HG03558 (cell line): Measurements from ENCODE around the gene SLC6A9.

Experiments used
- ATAC-seq: cut with Tn5 transposase; IDR thresholded peaks from one replicate; pipeline ENCODE4 v1.9.1; 2021; ENCODE audit warnings: moderate number of reproducible peaks; ENCODE audit not compliant: unreplicated experiment; ENCODE audit errors: extremely low read depth

SLC6A9 gene

DNA sequence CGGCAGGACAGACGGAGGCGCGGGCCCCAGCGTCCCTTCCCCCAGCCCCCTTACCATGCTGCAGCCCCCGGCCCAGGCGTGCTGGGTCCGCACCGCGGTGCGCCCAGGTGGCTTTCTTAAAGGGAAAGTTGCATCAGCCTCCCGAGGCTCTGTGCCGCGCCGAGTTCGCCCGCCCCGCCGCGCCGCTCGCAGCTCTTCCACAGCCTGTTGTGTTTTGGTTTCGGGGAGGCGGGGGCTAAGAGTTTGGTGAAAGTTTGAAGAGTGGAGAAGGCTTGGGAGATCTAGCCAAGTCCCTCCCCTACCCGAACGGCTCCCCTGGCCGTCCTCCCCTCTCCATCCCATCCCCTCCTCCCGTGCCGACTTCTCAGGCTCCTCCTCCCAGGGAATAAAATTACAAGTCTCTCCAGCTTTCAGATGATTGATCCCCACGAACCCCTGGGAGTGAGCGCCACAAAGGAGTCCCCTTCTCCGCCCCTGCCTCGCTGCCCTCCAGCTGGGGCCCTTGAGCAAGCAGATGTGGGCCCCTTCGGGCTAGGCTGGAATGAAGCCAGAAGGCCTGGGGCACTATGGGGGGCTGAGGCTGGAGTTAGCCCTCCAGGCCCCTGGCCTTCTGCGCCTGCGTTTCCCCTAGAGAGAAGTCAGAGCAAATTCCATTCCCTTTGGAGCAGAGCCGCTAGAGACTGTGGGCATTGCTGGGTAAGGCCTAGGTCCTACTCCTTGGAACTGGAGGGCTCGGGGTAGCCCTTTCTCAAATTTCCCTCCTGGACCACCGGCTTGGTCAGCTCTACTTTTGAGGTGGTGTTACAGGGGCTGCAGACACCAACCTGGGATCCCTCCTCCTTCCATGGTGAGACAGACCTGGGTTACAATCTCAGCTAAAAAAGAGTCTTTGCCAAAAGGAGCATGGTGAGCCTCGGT is at the start of gene SLC6A9:
Gene SLC6A9 (minus strand): TSS at position 211 of the 918 bp plus-strand sequence. CDS start 7,185 bp downstream, outside the sequence.
- ATAC-seq = no peak

DNA sequence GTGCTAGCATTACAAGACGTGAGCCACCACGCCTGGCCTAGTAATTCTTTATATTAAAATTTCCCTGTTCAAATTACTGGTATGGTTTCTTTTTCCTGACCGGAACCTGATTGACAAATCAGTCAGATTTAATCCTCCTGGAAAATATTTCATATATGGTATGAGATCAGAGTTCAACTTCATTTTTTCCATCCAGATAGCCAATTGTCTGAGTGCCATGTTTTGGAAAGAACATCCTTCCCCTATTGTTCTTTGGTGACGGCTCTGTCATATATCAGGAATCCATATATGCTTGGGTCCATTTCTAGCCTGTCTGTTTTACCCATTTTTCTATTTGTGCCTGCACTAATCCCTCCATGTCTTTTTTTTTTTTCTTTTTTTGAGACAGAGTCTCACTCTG is 48.3 kb upstream of the SLC6A9 start:
- ATAC-seq = no peak

DNA sequence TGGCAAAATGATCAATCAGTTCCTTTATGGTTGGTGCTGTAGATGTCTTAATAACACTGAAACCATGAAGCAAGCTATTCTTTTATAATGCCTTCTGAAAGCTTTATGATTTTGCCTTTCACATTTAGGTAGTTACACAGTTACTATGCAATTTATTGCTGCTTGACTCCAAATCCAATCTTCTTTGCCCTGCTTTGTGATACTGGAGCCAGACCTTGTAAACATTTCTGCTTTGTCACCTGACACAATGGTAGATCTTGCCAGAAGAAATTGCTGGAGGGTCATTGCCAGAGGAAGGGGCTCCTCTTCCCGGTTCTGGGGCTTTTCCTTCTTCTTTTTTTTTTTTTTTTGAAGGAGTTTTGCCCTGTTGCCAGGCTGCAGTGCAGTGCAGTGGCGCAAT is 46.8 kb upstream of the SLC6A9 start:
- ATAC-seq = no peak

DNA sequence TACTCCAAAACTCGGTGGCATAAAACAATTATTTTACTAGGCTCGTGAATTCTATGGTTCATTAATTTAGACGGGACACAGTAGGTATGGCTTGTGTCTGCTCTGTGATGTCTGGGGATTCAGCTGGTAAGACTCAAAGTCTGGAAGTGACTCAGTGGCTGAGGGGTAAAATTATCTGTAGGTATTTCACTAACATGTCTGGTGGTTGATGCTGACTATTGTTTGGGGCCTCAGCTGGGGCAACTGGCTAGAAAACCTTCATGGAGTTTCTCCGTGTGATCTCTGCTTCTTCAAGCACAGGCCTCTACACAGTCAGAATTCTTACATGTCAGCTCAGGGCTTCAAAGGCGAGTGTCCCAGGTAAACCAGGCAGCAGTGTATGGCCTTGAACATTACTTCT is 46.2 kb upstream of the SLC6A9 start:
- ATAC-seq = no peak

DNA sequence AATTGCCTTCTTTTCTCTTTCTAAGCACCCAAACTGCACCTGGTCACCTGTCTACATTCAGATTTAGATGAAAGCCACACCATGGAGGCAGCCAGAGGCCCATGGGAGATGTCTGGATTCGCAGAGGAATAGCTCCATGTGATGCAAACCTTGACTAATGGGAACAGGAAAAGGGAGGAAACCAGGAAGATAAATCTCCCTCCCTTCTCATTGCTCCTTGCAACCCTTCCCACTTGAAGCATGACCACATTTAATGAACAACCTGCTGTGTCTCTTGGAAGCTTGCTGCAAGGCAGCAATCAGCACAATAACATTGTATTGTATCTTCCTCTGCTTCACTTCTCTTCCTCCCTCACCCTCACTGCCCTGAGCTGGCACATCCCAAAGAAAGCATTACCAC is 44.8 kb upstream of the SLC6A9 start:
- no peak for ATAC-seq

DNA sequence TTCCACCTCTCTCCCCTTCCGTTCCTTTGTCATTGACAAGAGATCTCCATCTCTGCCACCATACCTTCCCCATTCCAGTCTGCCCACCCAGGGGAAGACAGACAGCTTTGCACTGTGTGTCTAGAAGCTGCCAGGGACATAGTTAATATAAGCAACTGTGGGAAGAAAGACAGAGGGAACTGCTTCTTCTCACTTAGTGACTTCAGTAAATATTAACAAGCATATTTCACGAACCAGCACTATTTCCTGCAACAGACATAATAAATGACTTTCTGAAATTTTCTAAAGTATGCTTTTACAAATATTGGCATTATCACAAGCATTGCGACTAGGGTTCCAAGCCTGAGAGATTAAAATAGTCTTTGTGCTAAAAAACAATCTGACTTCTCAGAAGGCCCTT is 43.2 kb upstream of the SLC6A9 start:
- no peak for ATAC-seq

DNA sequence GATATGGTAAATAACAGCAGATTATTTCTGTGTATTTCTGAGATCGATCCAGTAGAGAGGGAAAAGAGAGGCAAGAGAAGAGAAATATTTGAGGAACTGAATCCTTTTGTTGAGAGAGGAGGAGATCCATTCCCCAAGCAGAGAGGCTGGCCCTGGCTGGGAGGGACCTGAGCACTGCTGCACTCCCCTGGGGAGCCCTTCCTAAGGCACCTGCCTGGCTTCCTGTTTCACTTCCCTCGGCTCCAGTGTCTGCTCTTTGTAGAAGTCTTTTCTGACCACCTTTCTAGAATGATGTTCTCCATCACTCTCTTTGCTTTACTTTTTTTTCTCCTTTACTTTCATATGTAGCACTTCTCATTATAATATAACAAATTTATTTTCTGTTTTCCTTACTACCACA is 42.3 kb upstream of the SLC6A9 start:
- no peak for ATAC-seq

DNA sequence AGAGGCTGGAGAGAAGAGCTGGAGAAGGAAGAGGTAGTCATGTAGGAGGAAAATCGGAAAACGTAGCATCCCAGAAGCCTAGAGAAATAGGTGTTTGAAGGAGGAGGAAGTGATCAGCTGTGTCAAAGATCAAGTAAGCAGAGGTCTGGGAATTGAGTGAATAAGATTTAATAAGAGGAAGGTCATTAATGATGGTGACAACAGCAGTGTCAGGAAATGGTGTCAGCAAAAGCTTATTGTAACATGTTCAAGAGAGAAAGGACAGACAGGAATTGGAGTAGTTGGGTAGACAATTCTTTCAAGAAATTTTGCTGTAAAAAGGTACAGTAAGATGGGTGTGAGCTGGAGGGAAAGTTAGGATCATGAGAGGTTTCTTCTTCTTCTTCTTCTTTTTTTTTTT is 41.6 kb upstream of the SLC6A9 start:
- ATAC-seq = no peak

DNA sequence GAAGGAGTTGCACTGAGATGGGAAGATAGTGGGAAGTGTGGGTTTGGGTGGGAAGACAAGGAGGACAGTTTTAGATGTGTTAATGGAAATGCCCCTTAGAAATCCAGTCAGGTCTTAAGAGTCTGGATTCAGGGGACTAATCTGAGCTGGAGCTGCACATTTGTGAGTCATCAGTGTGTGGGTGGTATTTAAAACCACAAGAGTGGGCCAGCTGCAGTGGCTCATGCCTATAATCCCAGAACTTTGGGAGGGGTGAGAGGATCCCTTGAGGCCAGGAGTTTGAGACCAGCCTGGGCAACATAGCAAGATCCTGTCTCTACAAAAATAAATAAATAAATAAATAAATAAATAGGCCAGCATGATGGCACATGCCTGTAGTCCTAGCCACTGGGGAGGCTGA is 40.9 kb upstream of the SLC6A9 start:
- ATAC-seq = no peak

DNA sequence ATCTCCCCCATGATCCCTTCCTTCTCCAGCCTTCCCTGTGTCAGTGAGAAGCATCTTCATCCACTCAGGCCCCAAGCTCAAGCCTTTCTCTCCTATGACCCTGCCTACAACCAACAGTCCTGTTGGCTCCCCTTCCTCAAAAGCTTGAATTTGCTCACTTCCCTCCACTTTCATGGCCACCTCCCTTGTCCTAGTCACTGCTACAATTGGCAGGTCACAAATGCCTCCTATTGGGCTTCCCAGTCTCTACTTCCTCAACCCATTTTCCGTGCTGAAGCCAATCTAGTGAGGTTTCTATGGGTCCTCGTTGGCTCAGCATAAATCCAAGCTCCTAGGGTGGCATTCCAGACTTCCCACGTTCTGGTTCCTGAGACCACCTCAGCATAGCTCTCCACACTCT is 40.2 kb upstream of the SLC6A9 start:
- ATAC-seq = no peak

DNA sequence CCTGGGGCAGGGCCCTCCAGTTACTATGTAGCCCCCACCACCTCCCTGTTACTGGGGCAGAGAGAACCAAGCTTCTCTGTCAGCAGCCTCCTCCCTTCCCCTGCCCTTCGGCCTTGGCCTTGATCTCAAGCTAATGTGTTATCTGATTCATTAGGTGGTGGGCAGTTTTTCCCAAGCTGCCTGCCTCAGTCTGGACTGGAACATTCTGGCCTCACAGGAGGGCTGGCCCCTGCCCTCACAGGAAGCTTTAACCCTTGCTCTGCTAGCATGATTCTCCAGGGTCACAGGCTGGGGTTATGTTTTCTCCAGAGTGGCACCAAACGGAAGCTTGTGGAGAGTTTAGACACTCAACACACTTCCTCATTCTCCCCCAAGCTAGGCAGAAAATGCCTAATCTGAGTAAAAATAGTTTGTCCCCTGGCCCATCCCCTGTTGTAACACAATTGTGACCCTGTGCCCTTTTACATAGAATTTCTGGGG is 37.2 kb upstream of the SLC6A9 start:
- ATAC-seq = no peak

DNA sequence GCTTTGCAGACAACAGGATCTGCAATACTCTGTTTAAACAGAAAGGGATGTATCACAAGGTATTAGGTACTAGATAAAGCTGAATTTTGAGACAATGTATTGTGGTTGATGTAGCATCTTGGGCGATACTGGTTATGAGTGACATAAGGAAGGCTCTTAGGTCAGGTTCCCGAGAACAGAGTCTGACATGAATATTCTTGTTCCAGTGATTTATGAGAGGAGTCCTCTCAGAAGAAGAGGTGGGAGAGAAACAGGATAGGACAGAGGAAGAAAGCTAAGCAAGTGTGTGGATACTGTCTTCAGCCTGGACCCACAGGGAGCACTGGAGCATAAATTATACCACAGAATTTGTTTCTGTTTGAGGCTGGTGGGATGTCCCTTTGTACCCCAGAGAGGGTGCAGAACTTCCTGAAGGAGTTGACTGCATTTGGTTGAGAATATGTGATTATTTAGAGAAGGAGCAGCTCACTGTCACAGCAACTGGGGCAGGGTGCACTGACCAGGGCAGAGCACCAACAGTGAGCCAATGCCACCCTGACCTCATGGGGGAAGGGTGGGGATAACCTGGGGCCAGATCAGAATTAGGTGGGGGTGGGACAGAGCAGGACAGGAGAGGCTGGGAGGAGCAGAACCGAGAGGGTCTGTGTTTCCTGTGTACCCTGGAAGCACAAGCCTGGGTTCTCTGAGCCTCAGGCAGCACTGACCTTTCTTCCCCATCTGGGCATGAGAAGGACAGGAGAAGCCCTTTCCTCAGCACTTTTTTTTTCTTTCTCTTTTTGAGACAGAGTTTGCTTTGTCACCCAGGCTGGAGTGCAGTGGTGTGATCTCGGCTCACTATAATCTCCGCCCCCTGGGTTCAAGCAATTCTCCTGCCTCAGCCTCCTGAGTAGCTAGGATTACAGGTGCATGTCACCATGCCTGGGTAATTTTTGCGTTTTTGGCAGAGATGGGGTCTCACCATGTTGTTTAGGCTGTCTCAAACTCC is 36.3 kb upstream of the SLC6A9 start:
- ATAC-seq = no peak

DNA sequence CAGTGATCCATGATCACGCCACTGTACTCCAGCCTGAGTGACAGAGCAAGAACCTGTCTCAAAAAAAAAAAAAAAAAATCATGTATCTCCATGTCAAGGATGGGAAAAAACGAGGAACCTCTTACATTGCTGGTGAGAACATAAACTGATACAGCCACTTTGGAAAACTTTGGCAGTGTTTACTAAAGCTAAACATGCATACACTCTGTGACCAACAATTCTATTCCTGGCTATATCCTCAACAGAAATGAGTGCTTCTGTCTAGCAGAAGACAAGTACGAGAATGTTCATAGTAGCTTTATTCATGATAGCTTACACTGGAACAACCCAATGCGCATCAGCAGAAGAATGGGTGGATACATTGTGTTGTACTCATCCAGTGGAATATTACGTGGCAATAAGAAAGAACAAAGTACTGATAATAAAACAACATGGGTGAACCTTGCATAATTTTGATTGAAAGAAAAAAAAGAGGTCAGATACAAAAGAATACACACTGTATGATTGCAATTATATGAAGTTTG is 31.5 kb upstream of the SLC6A9 start:
- no peak for ATAC-seq

DNA sequence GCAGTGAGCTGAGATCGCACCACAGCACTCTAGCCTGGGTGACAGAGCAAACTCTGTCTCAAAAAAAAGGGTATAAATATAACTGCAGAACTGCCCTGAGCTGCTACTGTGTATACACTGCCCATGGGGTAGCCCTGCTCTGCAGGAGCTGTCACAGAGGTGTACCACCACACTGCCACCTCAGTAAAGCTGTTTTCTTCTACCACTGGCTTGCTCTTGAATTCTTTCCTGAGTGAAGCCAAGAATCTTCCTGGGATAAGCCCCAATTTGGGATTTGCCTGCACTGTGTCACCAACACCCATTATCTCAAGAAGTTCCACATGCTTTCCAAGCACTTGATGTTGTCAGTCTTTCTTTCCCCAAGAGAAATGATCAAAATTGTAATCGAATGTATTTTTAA is 30.6 kb upstream of the SLC6A9 start:
- ATAC-seq = no peak

DNA sequence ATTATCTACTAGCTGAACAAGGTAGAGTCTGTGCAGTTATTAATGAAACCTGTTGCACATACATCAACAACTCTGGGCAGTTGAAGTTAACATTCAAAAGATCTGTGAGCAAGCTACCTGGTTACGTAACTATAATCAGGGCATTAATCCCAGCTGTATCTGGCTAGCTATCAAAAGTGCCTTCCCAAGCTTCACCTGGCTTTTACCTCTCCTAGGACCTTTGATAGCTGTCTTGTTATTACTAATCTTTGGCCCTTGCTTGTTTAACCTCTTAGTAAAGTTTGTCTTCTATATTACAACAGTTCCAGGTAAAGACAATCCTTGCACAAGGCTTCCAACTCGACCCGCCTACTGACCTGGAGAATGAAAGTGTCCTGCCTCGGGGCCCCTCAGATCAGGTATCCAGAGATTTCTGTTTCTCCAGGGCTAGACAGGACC is 29.6 kb upstream of the SLC6A9 start:
- ATAC-seq = no peak

DNA sequence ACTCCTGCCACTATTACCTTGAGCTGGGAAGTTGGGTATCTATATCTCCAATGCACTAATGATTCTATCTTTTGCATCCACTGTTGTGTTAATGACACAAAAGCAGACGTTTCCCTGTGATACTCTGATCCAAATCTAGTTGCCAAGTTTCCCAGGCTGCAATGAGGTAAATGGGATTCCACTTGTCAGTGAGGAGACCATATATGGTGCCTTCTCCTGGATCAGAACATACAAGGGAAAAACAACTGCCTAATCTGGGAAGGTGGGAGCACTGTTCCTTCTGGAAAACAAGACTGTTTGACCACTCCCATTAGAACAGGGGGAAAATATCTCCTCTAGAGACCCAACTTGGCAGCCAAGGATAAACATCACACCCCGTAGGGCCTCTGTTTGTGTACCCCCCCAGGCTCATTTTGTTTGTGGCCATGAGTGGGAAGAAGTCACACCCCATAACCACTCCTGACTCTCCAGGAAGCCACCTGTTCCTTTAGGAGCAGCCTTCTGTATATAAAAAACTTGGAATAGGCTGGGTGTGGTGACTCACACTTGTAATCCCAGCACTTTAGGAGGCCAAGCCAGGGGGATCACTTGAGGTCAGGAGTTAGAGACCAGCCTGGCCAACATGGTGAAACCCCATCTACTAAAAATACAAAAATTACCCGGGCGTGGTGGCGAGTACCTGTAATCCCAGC is 28.5 kb upstream of the SLC6A9 start:
- ATAC-seq = no peak

DNA sequence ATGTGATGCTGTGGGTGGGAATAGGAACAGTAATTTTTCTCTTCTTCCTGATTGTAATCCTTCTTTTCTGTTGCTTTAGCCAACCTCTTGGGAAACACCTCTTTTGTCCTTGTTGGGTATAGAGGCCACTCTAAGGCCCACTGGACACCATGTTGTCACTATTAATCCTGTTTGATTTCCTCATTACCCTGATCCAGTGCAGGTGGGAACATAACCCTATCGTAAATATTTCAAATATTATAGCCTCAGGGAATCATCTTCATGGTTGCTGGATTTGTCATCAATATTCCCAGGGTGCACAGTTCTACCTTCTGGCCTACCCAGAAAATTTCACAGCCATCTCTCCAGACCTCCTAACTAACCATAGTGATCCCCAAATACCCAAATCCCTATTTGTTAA is 27.9 kb upstream of the SLC6A9 start:
- no peak for ATAC-seq

DNA sequence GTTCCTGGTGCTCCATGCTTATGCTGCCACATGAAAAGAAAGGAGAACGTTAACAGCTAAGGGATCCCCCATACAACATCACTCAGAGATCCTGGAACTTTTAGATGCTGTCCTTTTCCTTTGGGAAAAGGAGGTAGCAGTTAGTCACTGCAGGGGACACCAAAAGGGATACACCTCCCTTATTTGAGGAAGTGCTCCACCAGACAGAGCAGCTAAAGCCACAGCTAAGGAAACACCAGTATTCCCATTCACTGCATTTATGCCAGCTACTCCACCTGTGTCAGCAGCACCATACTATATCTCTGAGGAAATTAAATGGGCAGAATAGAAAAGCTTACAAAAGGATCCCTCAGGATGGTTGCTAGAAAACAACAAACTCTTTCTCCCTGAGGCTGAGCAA is 26.0 kb upstream of the SLC6A9 start:
- no peak for ATAC-seq

DNA sequence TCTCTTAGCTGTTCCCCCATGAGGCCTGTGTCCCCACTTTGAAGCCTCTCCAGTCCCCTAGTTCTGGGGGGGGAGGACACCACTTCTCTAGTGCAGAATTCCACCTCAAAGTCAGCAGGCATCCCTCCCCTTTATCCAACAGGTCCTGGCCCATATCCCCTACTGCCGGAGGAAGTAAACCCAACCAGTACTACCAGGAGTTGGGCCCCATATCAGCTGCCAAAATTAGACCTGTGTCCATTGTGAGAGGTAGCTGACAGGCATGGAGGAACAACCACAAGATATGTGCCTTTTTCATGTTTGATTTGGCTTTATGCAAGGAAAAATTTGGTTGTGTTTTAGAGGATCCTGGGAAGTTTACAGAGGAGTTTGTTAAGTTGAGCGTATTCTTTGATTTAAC is 22.1 kb upstream of the SLC6A9 start:
- ATAC-seq = no peak

DNA sequence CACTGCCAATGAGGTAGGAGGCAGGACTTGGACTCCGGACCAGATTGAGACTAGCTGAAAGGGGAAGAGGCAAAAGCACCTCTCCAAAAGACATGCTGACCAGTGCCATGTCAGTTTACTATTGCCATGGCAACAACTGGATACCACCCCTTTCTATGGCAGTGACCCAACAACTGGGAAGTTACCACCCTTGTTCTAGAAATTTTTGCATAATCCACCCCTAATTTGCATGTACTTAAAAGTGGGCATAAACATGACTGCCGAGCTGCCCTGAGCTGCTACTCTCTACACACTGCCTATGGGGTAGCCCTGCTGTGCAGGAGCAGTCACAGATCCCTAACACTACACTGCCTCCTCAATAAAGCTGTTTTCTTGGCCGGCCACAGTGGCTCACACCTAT is 19.0 kb upstream of the SLC6A9 start:
- no peak for ATAC-seq
